HCT116 (cell line): ENCODE measurements around the gene CILP2. TPM values are rescaled to one million over a fixed set of nuclear protein-coding genes. Genes with fewer than 3 reads are reported as not detected.

Source experiments
- ATAC-seq: fragments of 200-7000 bp; cut with Tn5 transposase; 2 replicates; pipeline ENCODE4 v1.9.1; 2020; ENCODE audit warnings: mild to moderate bottlenecking, moderate library complexity
- BruUV-seq: library from RNA; stranded (reverse); fragments of 400-500 nt; replicated peaks from 2 replicates; lab custom pipeline; 2021; lab: Mats Ljungman, UMichigan
- CTCF ChIA-PET: fragments of 300-600 bp; sonication (Branson Sonifier 250); formaldehyde crosslinking; loops from one replicate; lab custom pipeline; 2021; ENCODE audit warnings: antibody characterized with exemption; lab: Charles Lee
- POLR2A ChIA-PET: fragments of 300-600, 350-600 bp; sonication (Branson Sonifier 250); formaldehyde crosslinking; loops from one replicate; lab custom pipeline; 2021; ENCODE audit warnings: antibody characterized with exemption; lab: Charles Lee
- RAD21 ChIA-PET, 2 experiments: fragments of 300-600 bp; sonication (Branson Sonifier 250); formaldehyde crosslinking; loops; one replicate each; lab custom pipeline; 2023; ENCODE audit warnings: low total read pairs in 2 of 2; ENCODE audit not compliant: uncharacterized antibody in 2 of 2, unreplicated experiment in 2 of 2, low non-redundant PET in 1 of 2; lab: Charles Lee
- DNase-seq: peaks from one replicate; pipeline ENCODE4 v3.0.0-alpha.2; 2010; ENCODE audit warnings: low read depth, low spot score
- H2AFZ ChIP-seq: fragments of 200-600 bp; shearing (Covaris generic), sonication (generic); 2 replicates; pipeline ENCODE4 v1.6.1; 2017; ENCODE audit warnings: low read depth, mixed run types, mixed read lengths, antibody characterized with exemption, low read length; ENCODE audit not compliant: poor library complexity, severe bottlenecking
- H3K27ac ChIP-seq: 2 replicates; pipeline ENCODE4 v1.5.1; 2012; ENCODE audit warnings: low read depth, low read length
- H3K27me3 ChIP-seq: fragments of 200-600 bp; sonication (generic); 2 replicates; pipeline ENCODE4 v1.6.1; 2016; ENCODE audit warnings: mixed run types, low read length, mixed read lengths; ENCODE audit not compliant: insufficient read depth
- H3K36me3 ChIP-seq, 2 experiments: fragments of 200-500 bp in 1 of 2; fragments of 200-600 bp in 1 of 2; sonication (Bioruptor generic) in 1 of 2; sonication (generic) in 1 of 2; 2 replicates each; pipeline versions ENCODE4 v1.5.1 to v1.6.1; 2014 to 2016; ENCODE audit warnings: low read length in 2 of 2, inconsistent platforms in 1 of 2, mixed read lengths in 1 of 2, mixed run types in 1 of 2; ENCODE audit not compliant: insufficient read depth in 2 of 2, control insufficient read depth in 1 of 2
- H3K4me1 ChIP-seq, 2 experiments: fragments of 200-600 bp in 1 of 2; sonication (generic) in 1 of 2; 2 replicates each; pipeline versions ENCODE4 v1.5.1 to v1.6.1; 2012 to 2017; ENCODE audit warnings: low read length in 2 of 2, inconsistent platforms in 1 of 2, mild to moderate bottlenecking in 1 of 2, mixed read lengths in 1 of 2, mixed run types in 1 of 2, moderate library complexity in 1 of 2; ENCODE audit not compliant: insufficient read depth in 2 of 2, control insufficient read depth in 1 of 2
- H3K4me2 ChIP-seq: fragments of 200-600 bp; sonication (generic); 2 replicates; pipeline ENCODE4 v1.6.1; 2017; ENCODE audit warnings: mixed run types, low read length, mixed read lengths
- H3K4me3 ChIP-seq, 2 experiments: fragments of 200-600 bp in 1 of 2; sonication (generic) in 1 of 2; replicated peaks in 1 of 2; 2 replicates each; pipeline ENCODE4 v1.5.1; 2011 to 2016; ENCODE audit warnings: low read length in 2 of 2, control low read depth in 1 of 2, low read depth in 1 of 2, mild to moderate bottlenecking in 1 of 2, mixed read lengths in 1 of 2, mixed run types in 1 of 2
- H3K79me2 ChIP-seq: fragments of 200-600 bp; sonication (generic); 2 replicates; pipeline ENCODE4 v1.6.1; 2017; ENCODE audit warnings: mild to moderate bottlenecking, mixed run types, low read length, moderate library complexity, mixed read lengths; ENCODE audit not compliant: insufficient read depth
- H3K9ac ChIP-seq: fragments of 200-600 bp; sonication (generic); 2 replicates; pipeline ENCODE4 v1.6.1; 2016; ENCODE audit warnings: low read length, mixed read lengths
- H3K9me2 ChIP-seq: fragments of 200-600 bp; sonication (generic), shearing (Covaris generic); 2 replicates; pipeline ENCODE4 v1.6.1; 2017; ENCODE audit warnings: mixed run types, mild to moderate bottlenecking, moderate library complexity; ENCODE audit not compliant: insufficient read depth
- H3K9me3 ChIP-seq, 2 experiments: fragments of 200-500 bp in 1 of 2; fragments of 200-600 bp in 1 of 2; sonication (Bioruptor generic) in 1 of 2; sonication (generic) in 1 of 2; 2 replicates each; pipeline ENCODE4 v1.6.1; 2014 to 2017; ENCODE audit warnings: low read length in 2 of 2, mixed read lengths in 2 of 2, inconsistent platforms in 1 of 2, low read depth in 1 of 2, mild to moderate bottlenecking in 1 of 2, mixed run types in 1 of 2, moderate library complexity in 1 of 2; ENCODE audit not compliant: control insufficient read depth in 1 of 2, insufficient read depth in 1 of 2
- H4K20me1 ChIP-seq: fragments of 200-600 bp; sonication (generic), shearing (Covaris generic); 2 replicates; pipeline ENCODE4 v1.6.1; 2017; ENCODE audit warnings: mixed run types, mild to moderate bottlenecking, moderate library complexity; ENCODE audit not compliant: insufficient read depth
- EZH2 ChIP-seq: fragments of 200-600 bp; sonication (generic); IDR thresholded peaks from 2 replicates; pipeline ENCODE4 v1.6.1; 2017; ENCODE audit warnings: antibody characterized with exemption, mixed run types
- FOSL1 ChIP-seq: IDR thresholded peaks from 2 replicates; pipeline ENCODE4 v1.6.1; 2012; ENCODE audit warnings: low read depth
- POLR2A ChIP-seq: IDR thresholded peaks from 2 replicates; pipeline ENCODE4 v1.7.0; 2011; ENCODE audit warnings: borderline replicate concordance; ENCODE audit not compliant: insufficient read depth, insufficient read length; ENCODE audit errors: extremely low read depth
- REST ChIP-seq: IDR thresholded peaks from 2 replicates; pipeline ENCODE4 v1.6.1; 2012; ENCODE audit warnings: low read depth
- intact Hi-C: fragments of 100-400 bp; cut with micrococcal nuclease; formaldehyde crosslinking; loops from 2 replicates; pipeline ENCODE4 v1.10.0; 2022
- total RNA-seq: library from RNA; stranded (reverse); gene quantifications from one replicate; pipeline ENCODE4 v1.2.1, GENCODE V29; 2021; ENCODE audit not compliant: unreplicated experiment

The CILP2 gene
- total RNA-seq, 1 experiment from 2014 or later = 13.1 TPM

- Histone ChIP-seq H3K79me2 (no peaks in the 10 kb centered on the region), H3K4me2 (no peak overlapping the region), H3K27ac (no peak overlapping the region), H3K27me3 (no peaks in the 10 kb centered on the region), H3K9ac (no peak overlapping the region), H3K36me3 (no peaks in the 10 kb centered on the region), H3K9me2 (no peaks in the 10 kb centered on the region), H3K4me3 (no peak overlapping the region), H3K4me1 (no peaks in the 10 kb centered on the region), H2AFZ (no peak overlapping the region), H3K9me3 (no peaks in the 10 kb centered on the region), H4K20me1 (no peaks in the 10 kb centered on the region)
- intact Hi-C loops = loop anchor here (10.0 kb wide), 1 partner anchor 227 kb away; no protein-coding TSS in a partner anchor
- DNase-seq = no peak
- RAD21 ChIA-PET = no interaction called here
- no TSS peak for BruUV-seq
- ATAC-seq = no peak
- TF ChIP-seq EZH2 (no peak), POLR2A (no peak), REST (no peak), FOSL1 (no peak)
- POLR2A ChIA-PET = no interaction called here
- CTCF ChIA-PET = no interaction called here
Observed at GRCh38 chr19:19547674-19548336, 9.7 kb downstream of the CILP2 start.
